HUES6 (cell line): ENCODE measurements around the gene SEMA5A.

ENCODE experiments used
- H3K27ac ChIP-seq: 2 replicates; pipeline ENCODE4 v1.7.0; 2013; ENCODE audit warnings: low read depth, mild to moderate bottlenecking, low read length, inconsistent platforms
- H3K27me3 ChIP-seq: 2 replicates; pipeline ENCODE4 v1.6.1; 2013; ENCODE audit warnings: low read length; ENCODE audit not compliant: control insufficient read depth, insufficient read depth
- H3K36me3 ChIP-seq: 2 replicates; pipeline ENCODE4 v1.6.1; 2013; ENCODE audit warnings: low read length; ENCODE audit not compliant: control insufficient read depth, insufficient read depth
- H3K4me1 ChIP-seq: 2 replicates; pipeline ENCODE4 v1.6.1; 2013; ENCODE audit warnings: low read length; ENCODE audit not compliant: control insufficient read depth, insufficient read depth
- H3K4me3 ChIP-seq: 2 replicates; pipeline ENCODE4 v1.5.1; 2013; ENCODE audit warnings: low read depth, low read length
- H3K9ac ChIP-seq: one replicate; pipeline ENCODE4 v1.6.1; 2013; ENCODE audit warnings: mild to moderate bottlenecking, low read length
- H3K9me3 ChIP-seq: 2 replicates; pipeline ENCODE4 v1.6.1; 2013; ENCODE audit warnings: low read depth, low read length; ENCODE audit not compliant: control insufficient read depth, insufficient read depth

Gene SEMA5A

DNA sequence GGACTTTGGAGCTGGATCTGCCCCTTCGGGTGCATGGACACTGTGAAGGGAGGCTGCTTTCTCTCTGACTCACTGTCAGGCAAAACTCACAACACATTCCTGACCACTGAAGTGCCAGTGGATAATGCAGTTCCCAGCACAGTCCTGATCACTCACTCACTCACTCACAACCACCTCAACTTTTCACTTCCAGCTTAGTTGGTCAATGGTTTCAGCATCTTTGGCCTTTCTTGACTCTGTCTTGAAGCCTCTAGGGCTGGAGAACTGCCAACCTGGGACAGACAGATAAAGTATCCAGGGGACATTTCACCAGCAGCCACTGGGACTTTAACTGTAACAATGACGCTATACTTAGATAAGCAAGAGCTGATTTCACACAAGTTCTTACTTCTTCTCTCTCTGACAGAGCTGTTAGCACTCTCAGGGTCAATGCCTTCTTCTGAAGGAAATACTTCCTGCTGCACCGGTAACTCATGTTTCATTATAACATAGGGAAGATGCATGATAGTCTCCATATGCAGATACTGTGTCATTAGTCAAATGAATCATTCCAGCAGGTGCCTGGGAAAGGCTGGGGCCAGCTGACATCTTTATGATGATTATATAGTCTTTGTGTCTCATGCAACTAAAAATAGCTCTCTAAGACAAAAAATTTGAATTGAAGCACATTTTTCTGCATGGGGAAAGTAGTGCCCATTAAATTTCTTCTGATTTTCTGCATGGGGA is 499.0 kb downstream of the SEMA5A start:
- H3K4me3 ChIP-seq = no peak overlapping the region
- H3K9me3 ChIP-seq = no peaks in the 10 kb centered on the region
- no peak overlapping the region for H3K9ac ChIP-seq
- no peaks in the 10 kb centered on the region for H3K27me3 ChIP-seq
- no peaks in the 10 kb centered on the region; the same call in 1 of the 2 replicates for H3K36me3 ChIP-seq
- no peak overlapping the region for H3K27ac ChIP-seq
- H3K4me1 ChIP-seq = no peaks in the 10 kb centered on the region

DNA sequence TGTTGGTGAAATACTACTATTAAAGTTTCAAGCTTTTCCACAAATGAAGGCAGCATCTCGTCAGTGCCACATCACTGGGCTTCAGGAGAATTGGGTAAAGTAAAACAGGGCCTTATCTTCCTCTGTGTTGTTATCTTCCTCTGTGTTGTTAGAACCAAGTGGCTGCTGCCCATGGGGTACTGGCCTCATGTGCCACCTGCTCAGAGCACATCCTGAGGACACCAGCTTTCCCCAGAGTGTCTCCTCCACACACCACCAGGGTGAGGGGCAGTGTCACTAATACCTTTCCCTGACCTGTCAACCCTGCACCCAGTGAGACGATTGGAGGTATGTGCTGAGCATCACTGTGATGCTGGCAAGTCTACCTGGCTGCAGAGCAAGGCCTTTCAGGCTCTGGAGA is 499.9 kb downstream of the SEMA5A start:
- Histone ChIP-seq H3K27ac (no peak overlapping the region), H3K4me1 (no peaks in the 10 kb centered on the region), H3K36me3 (no peaks in the 10 kb centered on the region; the same call in 1 of the 2 replicates), H3K4me3 (no peak overlapping the region), H3K9ac (no peak overlapping the region), H3K27me3 (no peaks in the 10 kb centered on the region), H3K9me3 (no peaks in the 10 kb centered on the region)

DNA sequence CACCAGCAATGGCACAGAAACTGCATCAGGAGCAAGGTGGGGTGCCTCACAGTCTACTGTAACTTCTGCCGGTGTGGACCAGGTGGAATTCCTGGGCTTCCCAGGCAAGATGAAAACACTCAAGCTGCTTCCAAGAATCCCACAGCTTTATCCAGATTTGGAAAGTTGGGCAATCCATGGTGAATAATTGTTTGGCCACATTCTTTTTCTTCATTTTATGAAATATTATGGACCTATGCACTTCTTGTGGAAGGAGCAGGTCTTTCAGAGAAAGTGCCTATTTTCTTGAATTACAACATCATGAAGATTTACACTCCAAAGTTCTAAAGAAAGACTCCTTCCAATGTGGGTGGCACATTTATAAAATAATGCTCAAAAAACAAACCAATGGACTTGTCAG is 503.6 kb downstream of the SEMA5A start:
- H3K9me3 ChIP-seq = no peaks in the 10 kb centered on the region
- H3K36me3 ChIP-seq = no peaks in the 10 kb centered on the region
- H3K4me3 ChIP-seq = no peak overlapping the region
- no peaks in the 10 kb centered on the region; the same call in 1 of the 2 replicates for H3K4me1 ChIP-seq
- H3K27ac ChIP-seq = no peak overlapping the region
- no peak overlapping the region for H3K9ac ChIP-seq
- H3K27me3 ChIP-seq = no peaks in the 10 kb centered on the region; the same call in 1 of the 2 replicates

DNA sequence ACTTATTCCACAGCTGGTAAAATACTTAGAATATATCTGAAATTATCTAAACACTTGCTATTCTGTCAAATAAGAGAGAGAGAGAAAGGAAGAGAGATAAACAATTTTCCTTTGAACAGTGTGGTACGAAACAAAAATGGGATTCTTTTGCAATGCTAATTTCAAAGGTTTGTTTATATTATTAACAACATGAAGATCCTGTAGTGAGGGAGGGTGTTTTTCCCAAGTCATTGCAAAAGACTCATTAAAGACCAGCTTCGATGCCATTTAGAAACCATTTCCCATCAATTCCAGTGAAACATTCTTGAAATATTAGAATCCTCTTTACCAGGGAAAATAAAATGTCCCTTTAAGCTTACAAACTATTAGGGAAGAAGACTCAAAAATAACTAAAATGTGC is 505.4 kb downstream of the SEMA5A start:
- no peak overlapping the region for H3K9ac ChIP-seq
- no peak overlapping the region for H3K27ac ChIP-seq
- no peaks in the 10 kb centered on the region; the same call in 1 of the 2 replicates for H3K4me1 ChIP-seq
- H3K36me3 ChIP-seq = no peaks in the 10 kb centered on the region
- no peaks in the 10 kb centered on the region; the same call in 1 of the 2 replicates for H3K27me3 ChIP-seq
- no peak overlapping the region for H3K4me3 ChIP-seq
- no peaks in the 10 kb centered on the region for H3K9me3 ChIP-seq

DNA sequence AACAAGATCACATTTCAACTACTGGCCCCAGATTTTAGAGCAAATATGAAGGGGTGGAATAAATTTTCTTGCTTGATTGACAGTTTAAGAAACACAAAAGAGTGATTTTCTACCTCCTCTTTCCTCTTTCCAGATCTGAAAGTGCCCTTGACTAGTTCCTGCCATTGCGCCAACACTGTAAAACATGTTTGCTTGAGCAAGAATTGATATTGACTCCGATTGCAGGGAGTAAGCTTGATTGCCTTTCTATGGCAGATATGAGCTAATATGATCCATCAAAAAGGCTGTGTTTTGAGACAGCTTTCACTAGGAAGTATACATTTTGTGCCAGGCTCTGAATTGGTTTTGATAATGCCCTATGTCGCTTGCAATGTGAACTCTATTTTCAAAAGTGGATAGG is 508.8 kb downstream of the SEMA5A start:
- Histone ChIP-seq H3K4me3 (no peak overlapping the region), H3K4me1 (no peaks in the 10 kb centered on the region; the same call in 1 of the 2 replicates), H3K27me3 (no peaks in the 10 kb centered on the region; the same call in 1 of the 2 replicates), H3K9ac (no peak overlapping the region), H3K36me3 (no peaks in the 10 kb centered on the region), H3K9me3 (no peaks in the 10 kb centered on the region), H3K27ac (no peak overlapping the region)

DNA sequence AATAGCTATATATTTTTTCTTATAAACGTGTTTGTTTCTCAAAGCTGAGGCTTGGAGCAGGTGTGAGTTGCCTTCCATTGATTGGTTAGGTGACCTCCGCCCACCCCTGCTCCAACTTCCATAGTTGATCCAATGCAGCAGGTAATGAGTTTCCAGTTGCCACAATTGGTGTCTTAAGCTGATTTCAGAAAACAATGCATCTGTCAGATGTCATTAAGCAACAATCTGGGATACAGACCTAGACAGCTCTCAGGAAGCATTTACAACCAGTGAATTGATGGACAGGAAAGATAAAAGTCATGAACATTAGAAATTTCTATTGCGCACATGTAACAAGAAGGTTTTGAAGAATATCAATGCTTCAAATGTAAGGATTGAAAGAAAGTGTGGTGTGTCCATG is 510.5 kb downstream of the SEMA5A start:
- Histone ChIP-seq H3K27me3 (no peaks in the 10 kb centered on the region; the same call in 1 of the 2 replicates), H3K4me3 (no peak overlapping the region), H3K9me3 (no peaks in the 10 kb centered on the region), H3K27ac (no peak overlapping the region), H3K4me1 (no peaks in the 10 kb centered on the region; the same call in 1 of the 2 replicates), H3K36me3 (no peaks in the 10 kb centered on the region), H3K9ac (no peak overlapping the region)

DNA sequence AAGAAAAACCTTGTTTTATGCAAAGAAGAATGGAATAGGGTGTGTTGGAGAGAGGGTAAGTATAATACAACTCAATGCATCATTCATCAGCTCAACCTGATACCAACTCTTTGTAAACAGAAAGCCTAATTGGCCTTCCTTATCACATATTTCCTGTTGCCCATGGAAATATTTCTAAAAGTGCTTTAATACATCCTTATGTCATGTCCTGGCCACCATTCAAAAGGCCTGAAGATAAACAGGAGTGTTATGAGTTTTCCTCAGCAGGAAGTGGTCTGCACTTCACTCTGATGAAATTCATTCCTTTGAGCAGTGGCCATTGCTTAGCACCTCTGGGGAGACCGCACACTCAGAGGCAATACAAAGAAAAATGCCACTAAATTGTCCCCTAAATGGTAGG is 511.2 kb downstream of the SEMA5A start:
- no peak overlapping the region for H3K9ac ChIP-seq
- H3K27me3 ChIP-seq = no peaks in the 10 kb centered on the region; the same call in 1 of the 2 replicates
- H3K4me1 ChIP-seq = no peaks in the 10 kb centered on the region; the same call in 1 of the 2 replicates
- H3K36me3 ChIP-seq = no peaks in the 10 kb centered on the region
- no peak overlapping the region for H3K27ac ChIP-seq
- H3K9me3 ChIP-seq = no peaks in the 10 kb centered on the region
- no peak overlapping the region for H3K4me3 ChIP-seq

DNA sequence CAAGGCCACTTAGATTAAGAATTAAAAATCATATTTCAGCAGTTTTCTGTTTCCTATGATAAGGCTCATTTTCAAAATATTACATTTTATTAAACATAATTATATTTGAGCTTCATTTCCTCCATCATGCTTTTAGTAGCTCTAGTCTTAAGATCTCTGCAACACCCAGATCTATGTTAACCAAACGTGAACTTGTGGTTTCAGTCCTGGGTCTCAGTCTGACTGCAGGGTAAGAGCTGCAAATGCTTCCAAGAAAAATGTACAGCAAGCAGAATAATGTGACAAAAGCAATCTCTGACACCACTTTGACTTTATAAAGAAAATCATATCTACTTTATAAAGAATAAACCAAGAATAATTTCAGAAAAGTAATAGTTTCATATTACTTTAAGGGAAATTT is 512.4 kb downstream of the SEMA5A start:
- no peaks in the 10 kb centered on the region for H3K9me3 ChIP-seq
- no peak overlapping the region for H3K9ac ChIP-seq
- no peaks in the 10 kb centered on the region; the same call in 1 of the 2 replicates for H3K4me1 ChIP-seq
- H3K36me3 ChIP-seq = no peaks in the 10 kb centered on the region
- H3K27ac ChIP-seq = no peak overlapping the region
- H3K27me3 ChIP-seq = no peaks in the 10 kb centered on the region; the same call in 1 of the 2 replicates
- H3K4me3 ChIP-seq = no peak overlapping the region

DNA sequence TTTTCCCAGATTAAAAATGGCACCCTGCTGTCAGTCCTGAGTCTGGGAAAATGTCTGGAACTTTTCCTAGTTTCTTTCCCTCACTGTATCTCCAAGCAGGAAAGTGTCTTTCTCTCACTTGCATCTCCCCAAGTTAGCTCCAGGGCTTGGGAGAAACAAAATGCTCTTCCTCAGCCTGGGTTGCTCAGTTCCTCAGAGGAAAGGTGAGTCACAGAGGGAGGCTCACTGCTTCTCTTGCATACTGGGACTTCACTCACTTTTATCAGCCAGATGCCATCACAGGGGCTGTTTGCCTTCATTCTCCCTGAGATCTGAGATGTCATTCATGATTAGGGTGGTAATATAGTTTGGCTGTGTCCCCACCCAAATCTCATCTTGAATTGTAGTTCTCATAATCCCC is 519.9 kb downstream of the SEMA5A start:
- H3K27me3 ChIP-seq = no peaks in the 10 kb centered on the region
- H3K9ac ChIP-seq = no peak overlapping the region
- H3K27ac ChIP-seq = no peak overlapping the region
- no peak overlapping the region for H3K4me3 ChIP-seq
- H3K36me3 ChIP-seq = no peaks in the 10 kb centered on the region
- peaks cover 25% of the 10 kb centered on the region for H3K9me3 ChIP-seq
- no peaks in the 10 kb centered on the region for H3K4me1 ChIP-seq

DNA sequence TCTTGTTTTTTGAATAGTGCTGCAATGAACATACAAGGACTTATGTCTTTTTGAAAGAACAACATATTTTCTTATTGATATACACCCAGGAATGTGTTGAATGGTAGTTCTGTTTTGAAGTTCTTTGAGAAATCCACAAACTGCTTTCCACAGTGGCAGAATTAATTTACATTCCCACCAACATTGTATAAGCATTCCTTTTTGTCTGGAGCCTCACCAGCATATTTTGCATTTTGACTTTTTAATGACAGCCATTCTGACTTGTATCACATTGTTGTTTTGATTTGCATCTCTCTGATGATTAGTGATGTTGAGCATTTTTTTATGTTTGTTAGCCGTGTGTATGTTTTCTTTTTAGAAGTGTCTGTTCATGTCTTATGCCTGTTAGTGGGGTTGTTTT is 524.9 kb downstream of the SEMA5A start:
- H3K27me3 ChIP-seq = no peaks in the 10 kb centered on the region
- no peak overlapping the region for H3K27ac ChIP-seq
- no peaks in the 10 kb centered on the region for H3K4me1 ChIP-seq
- no peaks in the 10 kb centered on the region for H3K36me3 ChIP-seq
- no peak overlapping the region for H3K9ac ChIP-seq
- H3K4me3 ChIP-seq = no peak overlapping the region
- 0 out of 2 replicates have a peak, but pooled peaks cover 6% of the 10 kb centered on the region for H3K9me3 ChIP-seq

DNA sequence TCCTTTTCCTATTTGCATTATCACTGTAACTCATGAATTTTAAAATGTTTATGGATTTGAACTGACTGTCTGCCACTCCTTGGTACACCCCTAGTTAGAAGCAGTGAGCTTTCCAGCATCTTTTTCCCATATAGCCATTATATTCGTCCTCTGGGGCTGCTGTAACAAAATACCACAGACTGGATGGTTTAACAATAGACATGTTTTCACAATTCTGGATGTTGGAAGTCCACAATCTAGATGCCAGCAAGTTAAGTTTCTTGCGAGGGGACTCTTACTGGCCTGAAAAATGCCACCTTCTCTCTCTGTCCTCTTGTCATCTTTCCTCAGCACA is 530.0 kb downstream of the SEMA5A start:
- no peaks in the 10 kb centered on the region for H3K9me3 ChIP-seq
- no peaks in the 10 kb centered on the region for H3K36me3 ChIP-seq
- no peaks in the 10 kb centered on the region for H3K4me1 ChIP-seq
- no peak overlapping the region for H3K27ac ChIP-seq
- H3K9ac ChIP-seq = no peak overlapping the region
- no peaks in the 10 kb centered on the region for H3K27me3 ChIP-seq
- no peak overlapping the region for H3K4me3 ChIP-seq
